Measurements from ENCODE around the gene SULT2B1. TPM values are rescaled to one million over a fixed set of nuclear protein-coding genes. Genes with fewer than 3 reads are reported as not detected.

The SULT2B1 gene
- polyA plus RNA-seq (2011; rRNA removed) (22.2 and 22.4 TPM in 2 replicates), polyA plus RNA-seq (2017; fragmentation: RNase III; extraction: RNeasy Plus Mini Kit Qiagen cat#74134 plus additional on column Dnase treatment) (30.1 to 36.5 TPM (median 34.3 TPM) in 3 replicates), polyA minus RNA-seq (2011; rRNA and poly(A)+ RNA removed) (26.5 and 28.7 TPM in 2 replicates)
- 31.5 and 41.0 TPM in 2 replicates for polyA plus RNA-seq (2012; cell fraction: cytosol; rRNA removed)
- polyA plus RNA-seq (2012; cell fraction: nucleus; rRNA removed), result 23.6 and 29.0 TPM in 2 replicates

DNA sequence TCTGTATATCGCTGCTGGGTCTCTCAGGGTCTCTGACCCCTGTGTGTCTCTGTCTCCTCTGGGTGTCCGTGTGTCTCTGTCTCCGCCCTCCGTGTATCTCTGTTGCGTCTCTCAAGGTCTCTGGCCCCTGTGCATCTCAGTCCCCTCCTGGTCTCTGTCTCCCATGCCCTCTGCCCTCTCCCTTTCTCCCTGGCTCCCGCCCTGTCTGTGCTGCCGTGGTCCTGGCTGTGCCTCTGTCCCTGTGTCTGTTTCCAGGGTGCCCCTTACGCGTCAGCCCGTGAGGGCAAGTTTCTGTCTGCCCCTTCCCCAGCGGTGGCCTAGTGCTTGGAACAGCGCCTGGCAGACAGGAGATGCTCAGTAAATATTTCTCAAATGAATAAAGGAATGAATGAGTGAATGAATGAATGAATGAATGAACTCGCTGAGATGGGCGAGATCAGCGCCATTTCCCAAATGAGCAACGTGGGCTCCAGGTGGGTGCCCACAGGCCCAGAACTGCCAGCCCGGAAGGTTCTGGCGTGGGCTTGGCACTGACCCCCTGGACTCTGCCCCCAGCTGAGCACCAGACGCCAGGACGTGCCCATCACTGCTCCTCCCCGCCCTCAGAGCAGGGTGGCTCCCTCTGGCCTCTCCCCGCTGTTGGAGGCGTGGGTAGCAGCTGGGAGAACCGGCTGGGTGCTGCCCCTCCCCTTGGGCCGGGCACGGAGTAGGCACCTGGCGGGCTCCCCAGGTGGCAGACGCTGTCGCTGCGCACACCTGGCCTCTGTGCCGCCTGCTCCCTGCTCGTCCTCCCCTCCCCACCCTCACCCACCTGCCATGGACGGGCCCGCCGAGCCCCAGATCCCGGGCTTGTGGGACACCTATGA, at the start of gene SULT2B1:
Gene SULT2B1 (plus strand): TSS at position 736 of the 866 bp plus-strand sequence. CDS start 81 bp downstream, at position 817.
- ChIA-PET CTCF (interaction anchor here (1.0 to 14.9 kb wide), 9 partner anchors 10 to 63 kb away, joined by 3 to 100 read pairs (median 6); no protein-coding TSS in a partner anchor), POLR2A (interaction anchor here (3.2 kb wide), 1 partner anchor 17 kb away, joined by 45 read pairs; no protein-coding TSS in a partner anchor)
- H3K4me2 ChIP-seq, result peak within 1 kb of the TSS; percentile 75
- H3K9me3 ChIP-seq, result no peaks in the 10 kb centered on the region
- FAIRE-seq, result no peak
- H3K27ac ChIP-seq, result peak within 1 kb of the TSS; percentile 97 to 100
- peak; percentile 72 to 78 for DNase-seq (ENCODE audit: low read depth in 1 of 2, low spot score in 1 of 2)
- H3K4me3 ChIP-seq, result peak within 1 kb of the TSS; percentile 38
- WGBS (ENCODE audit: missing lambda C conversion rate), result 36% methylated on average over 32 of the region's 36 CpGs
- ATAC-seq, result peak; percentile 35 to 56
- H3K4me1 ChIP-seq, result peaks cover 51% of the 10 kb centered on the region
- no peak for TF ChIP-seq ZSCAN20 (CRISPR knock-in tag; IDR thresholded peaks at IDR 0.05)
- no peak for TF ChIP-seq NFE2L2 (conservative IDR thresholded peaks at IDR 0.05; ENCODE audit: low read length)
- peak in 1 of 2 experiments; percentile 43; a peak in 1 of 5 replicates for TF ChIP-seq JUN (IDR thresholded peaks at IDR 0.05)
- TF ChIP-seq, protein P1, sequence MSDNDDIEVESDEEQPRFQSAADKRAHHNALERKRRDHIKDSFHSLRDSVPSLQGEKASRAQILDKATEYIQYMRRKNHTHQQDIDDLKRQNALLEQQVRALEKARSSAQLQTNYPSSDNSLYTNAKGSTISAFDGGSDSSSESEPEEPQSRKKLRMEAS (IDR thresholded peaks at IDR 0.05), result no peak
- peak; percentile 51; the same call in 1 of the 2 replicates for TF ChIP-seq GATA3 (IDR thresholded peaks at IDR 0.05; ENCODE audit: borderline replicate concordance)
- TF ChIP-seq FOSB (CRISPR knock-in tag; IDR thresholded peaks at IDR 0.05), result no peak
- TF ChIP-seq, protein P2, sequence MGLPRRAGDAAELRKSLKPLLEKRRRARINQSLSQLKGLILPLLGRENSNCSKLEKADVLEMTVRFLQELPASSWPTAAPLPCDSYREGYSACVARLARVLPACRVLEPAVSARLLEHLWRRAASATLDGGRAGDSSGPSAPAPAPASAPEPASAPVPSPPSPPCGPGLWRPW (IDR thresholded peaks at IDR 0.05), result no peak
- no peak for TF ChIP-seq PHF8 (IDR thresholded peaks at IDR 0.05; ENCODE audit: borderline replicate concordance, low read depth)
- no peak for TF ChIP-seq POLR2AphosphoS2 (conservative IDR thresholded peaks at IDR 0.05; ENCODE audit: low read length)
- 0 out of 5 replicates have a peak, but pooled peaks of 1 of the 2 experiments have one; percentile 30 for TF ChIP-seq RAD21 (conservative IDR thresholded peaks at IDR 0.05 in 1 of 2, IDR thresholded peaks at IDR 0.05 in 1 of 2)
- TF ChIP-seq, protein P3, sequence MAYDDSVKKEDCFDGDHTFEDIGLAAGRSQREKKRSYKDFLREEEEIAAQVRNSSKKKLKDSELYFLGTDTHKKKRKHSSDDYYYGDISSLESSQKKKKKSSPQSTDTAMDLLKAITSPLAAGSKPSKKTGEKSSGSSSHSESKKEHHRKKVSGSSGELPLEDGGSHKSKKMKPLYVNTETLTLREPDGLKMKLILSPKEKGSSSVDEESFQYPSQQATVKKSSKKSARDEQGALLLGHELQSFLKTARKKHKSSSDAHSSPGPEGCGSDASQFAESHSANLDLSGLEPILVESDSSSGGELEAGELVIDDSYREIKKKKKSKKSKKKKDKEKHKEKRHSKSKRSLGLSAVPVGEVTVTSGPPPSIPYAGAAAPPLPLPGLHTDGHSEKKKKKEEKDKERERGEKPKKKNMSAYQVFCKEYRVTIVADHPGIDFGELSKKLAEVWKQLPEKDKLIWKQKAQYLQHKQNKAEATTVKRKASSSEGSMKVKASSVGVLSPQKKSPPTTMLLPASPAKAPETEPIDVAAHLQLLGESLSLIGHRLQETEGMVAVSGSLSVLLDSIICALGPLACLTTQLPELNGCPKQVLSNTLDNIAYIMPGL (CRISPR knock-in tag; IDR thresholded peaks at IDR 0.05; ENCODE audit: borderline replicate concordance), result no peak
- TF ChIP-seq TP53 (CRISPR knock-in tag; IDR thresholded peaks at IDR 0.05), result no peak
- TF ChIP-seq, protein P4, sequence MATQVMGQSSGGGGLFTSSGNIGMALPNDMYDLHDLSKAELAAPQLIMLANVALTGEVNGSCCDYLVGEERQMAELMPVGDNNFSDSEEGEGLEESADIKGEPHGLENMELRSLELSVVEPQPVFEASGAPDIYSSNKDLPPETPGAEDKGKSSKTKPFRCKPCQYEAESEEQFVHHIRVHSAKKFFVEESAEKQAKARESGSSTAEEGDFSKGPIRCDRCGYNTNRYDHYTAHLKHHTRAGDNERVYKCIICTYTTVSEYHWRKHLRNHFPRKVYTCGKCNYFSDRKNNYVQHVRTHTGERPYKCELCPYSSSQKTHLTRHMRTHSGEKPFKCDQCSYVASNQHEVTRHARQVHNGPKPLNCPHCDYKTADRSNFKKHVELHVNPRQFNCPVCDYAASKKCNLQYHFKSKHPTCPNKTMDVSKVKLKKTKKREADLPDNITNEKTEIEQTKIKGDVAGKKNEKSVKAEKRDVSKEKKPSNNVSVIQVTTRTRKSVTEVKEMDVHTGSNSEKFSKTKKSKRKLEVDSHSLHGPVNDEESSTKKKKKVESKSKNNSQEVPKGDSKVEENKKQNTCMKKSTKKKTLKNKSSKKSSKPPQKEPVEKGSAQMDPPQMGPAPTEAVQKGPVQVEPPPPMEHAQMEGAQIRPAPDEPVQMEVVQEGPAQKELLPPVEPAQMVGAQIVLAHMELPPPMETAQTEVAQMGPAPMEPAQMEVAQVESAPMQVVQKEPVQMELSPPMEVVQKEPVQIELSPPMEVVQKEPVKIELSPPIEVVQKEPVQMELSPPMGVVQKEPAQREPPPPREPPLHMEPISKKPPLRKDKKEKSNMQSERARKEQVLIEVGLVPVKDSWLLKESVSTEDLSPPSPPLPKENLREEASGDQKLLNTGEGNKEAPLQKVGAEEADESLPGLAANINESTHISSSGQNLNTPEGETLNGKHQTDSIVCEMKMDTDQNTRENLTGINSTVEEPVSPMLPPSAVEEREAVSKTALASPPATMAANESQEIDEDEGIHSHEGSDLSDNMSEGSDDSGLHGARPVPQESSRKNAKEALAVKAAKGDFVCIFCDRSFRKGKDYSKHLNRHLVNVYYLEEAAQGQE (IDR thresholded peaks at IDR 0.05), result no peak
- no peak for TF ChIP-seq MYC (IDR thresholded peaks at IDR 0.05; ENCODE audit: borderline replicate concordance, low read length)
- TF ChIP-seq, protein P5, sequence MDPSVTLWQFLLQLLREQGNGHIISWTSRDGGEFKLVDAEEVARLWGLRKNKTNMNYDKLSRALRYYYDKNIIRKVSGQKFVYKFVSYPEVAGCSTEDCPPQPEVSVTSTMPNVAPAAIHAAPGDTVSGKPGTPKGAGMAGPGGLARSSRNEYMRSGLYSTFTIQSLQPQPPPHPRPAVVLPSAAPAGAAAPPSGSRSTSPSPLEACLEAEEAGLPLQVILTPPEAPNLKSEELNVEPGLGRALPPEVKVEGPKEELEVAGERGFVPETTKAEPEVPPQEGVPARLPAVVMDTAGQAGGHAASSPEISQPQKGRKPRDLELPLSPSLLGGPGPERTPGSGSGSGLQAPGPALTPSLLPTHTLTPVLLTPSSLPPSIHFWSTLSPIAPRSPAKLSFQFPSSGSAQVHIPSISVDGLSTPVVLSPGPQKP (IDR thresholded peaks at IDR 0.05; ENCODE audit: low read depth, low read length), result no peak
- no peak for TF ChIP-seq KDM5A (IDR thresholded peaks at IDR 0.05)
- TF ChIP-seq PBX3 (IDR thresholded peaks at IDR 0.05), result 0 out of 2 replicates have a peak, but pooled peaks have one; percentile 18
- TF ChIP-seq HOXA7 (CRISPR knock-in tag; IDR thresholded peaks at IDR 0.05), result no peak
- TF ChIP-seq KDM1A (IDR thresholded peaks at IDR 0.05; ENCODE audit: low read depth), result no peak
- peak; percentile 71; the same call in 1 of the 2 replicates for TF ChIP-seq HOXB13 (CRISPR knock-in tag; IDR thresholded peaks at IDR 0.05; ENCODE audit: low read depth)
- no peak for TF ChIP-seq E2F6 (IDR thresholded peaks at IDR 0.05; ENCODE audit: borderline replicate concordance, low read depth)
- TF ChIP-seq FOSL2 (IDR thresholded peaks at IDR 0.05), result no peak
- TF ChIP-seq FOSL2 (CRISPR knock-in tag; IDR thresholded peaks at IDR 0.05), result peak; percentile 8; the same call in 1 of the 2 replicates
- TF ChIP-seq SMC3 (IDR thresholded peaks at IDR 0.05), result peak; percentile 33
- TF ChIP-seq RFX5 (IDR thresholded peaks at IDR 0.05), result no peak
- TF ChIP-seq EHF (CRISPR knock-in tag; IDR thresholded peaks at IDR 0.05), result no peak
- no peak for TF ChIP-seq CBX2 (IDR thresholded peaks at IDR 0.05; ENCODE audit: borderline replicate concordance, low read depth)
- no peak for TF ChIP-seq ZNF302 (CRISPR knock-in tag; IDR thresholded peaks at IDR 0.05)
- no peak for TF ChIP-seq CEBPB (IDR thresholded peaks at IDR 0.05)

Data from A549 (cell line).